GM19023 (cell line): ENCODE data around the gene TMEM101.
"Not testable (repeated sequence)": the region's sequence is repeated elsewhere in the genome, so short reads cannot be mapped to it uniquely, and the experiment has no call there.

Experiments
- ATAC-seq: cut with Tn5 transposase; IDR thresholded peaks from one replicate; pipeline ENCODE4 v1.9.1; 2021; ENCODE audit warnings: mild to moderate bottlenecking, moderate library complexity; ENCODE audit not compliant: unreplicated experiment

TMEM101 gene

DNA sequence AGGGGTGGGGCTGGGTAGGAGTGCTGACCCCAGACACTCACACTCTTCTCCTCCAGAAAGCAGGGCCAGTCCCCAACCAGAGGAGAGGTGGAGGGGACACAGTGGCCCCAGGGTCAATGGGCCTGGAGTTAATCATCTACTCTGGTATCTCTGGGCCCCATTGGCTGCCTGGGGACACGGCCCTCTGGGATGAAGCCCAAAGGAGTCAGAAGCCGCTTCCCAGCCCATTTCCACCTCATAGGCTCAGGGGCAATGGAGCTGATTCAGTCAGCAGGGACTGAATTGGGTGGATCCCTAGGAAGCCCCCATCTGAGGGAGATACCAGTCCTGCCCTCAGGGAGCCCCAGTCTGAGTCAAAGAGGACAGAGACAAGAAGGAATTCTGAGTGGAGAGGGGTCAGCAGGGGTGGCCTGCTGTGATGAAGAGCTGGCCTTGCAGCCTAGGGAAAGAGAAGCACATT lies 13.3 kb downstream of the TMEM101 start:
- no peak for ATAC-seq

DNA sequence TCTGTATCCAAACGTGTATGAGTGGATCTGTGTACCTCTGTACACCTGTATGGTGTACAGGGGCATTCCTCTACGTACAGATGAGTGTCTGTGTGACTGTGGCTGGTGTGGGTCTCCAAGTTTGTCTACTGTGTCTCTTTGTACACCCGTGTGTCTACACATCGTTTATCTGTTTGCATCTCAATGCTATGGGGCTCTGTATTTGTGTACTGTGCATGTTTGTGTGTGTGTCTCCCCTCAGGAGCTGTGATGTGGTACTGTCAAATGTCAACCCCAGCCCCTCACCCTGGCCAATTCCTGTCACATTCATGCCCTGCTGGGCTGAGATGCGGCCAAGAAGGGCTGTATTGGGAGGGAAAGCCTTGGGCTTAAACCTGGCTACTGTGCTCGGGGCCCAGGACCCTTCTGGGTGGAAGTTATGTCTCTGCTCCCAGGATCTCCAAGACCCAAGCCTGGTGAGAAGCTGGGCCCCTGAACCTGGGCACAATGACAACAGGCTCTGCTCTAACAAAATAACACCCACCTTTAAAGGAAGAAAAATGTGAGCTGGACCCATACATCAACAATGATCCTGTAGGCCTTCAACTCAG lies 13.8 kb downstream of the TMEM101 start:
- no peak for ATAC-seq

DNA sequence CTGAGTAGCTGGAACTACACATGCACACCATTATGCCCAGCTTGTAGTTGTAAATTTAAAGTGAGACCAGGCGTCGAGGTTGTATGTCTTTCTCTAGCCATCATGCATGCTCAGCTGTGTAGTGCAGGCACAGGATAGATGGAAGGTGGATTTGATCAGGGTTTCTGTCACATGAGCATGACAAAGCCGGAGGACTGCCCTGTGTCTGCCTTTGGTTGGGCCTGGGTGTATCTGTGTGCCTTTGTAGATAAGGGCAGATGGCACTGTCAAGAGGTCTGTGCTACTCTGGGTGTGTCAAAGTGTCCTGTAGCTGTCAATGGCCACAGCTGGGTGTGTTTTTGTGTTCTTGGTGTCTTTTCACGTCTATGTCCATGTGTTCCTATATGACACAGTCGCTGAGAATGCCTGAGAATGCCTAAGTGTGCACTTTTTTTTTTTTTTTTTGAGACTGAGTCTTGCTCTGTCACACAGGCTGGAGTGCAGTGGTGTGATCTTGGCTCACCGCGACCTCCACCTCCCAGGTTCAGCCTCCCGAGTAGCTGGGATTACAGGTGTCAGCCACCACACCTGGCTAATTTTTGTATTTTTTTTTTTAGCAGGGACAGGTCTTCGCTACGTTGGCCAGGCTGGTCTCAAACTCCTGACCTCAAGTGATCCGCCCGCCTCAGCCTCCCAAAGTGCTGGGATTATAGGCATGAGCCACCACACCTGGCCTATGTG lies 14.5 kb downstream of the TMEM101 start:
- no peak for ATAC-seq

DNA sequence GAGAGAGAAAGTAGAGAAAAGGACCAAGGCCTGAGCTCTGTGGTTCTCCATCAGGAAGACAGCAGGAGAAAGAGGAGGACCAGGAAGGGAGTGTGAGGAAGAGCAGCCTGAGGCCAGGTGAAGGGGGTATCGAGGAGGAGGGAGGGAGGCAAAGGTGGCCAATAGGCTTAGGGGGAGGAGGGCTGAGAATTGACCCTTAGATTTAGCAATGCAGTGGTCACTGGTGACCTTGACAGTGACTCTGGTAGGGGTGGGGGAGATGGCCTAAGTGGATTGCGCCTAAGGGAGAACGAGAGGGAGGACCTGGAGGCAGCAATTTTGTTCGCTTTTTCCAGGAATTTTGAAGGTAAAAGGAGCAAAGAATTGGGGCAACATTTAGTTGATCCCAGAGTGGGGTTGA lies 15.7 kb downstream of the TMEM101 start:
- ATAC-seq = no peak

DNA sequence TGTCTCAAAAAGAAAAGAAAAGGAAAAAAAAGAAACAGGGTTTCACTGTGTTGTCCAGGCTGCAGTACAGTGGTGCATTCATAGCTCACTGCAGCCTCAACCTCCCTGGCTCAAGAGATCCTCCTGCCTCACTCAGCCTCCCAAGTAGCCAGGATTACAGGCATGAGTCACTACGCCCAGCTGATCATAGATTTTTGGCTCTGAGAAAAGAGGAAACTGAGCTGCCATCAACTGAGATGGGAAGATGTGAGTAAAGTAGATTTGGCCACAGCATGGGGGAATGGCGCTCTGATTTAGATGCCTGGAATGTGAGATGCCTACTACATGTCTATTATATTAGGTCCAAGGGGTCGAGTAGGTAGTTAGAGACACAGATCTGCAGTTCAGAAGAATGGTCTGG lies 16.2 kb downstream of the TMEM101 start:
- no peak for ATAC-seq

DNA sequence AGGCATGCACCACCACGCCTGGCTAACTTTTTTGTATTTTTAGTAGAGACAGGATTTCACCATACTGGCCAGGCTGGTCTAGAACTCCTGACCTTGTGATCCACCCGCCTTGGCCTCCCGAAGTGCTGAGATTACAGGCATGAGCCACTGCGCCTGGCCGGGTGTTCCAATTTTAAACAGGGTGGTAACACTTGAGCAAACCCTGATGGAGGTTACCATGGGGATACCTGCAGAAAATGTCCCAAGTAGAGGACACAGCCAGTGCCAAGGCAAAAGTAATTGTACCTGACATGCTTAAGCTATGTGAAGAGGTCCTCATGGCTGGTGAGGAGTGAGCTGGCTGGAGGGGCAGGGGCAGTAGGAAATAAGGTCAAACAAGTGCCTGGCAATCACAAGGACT lies 17.6 kb downstream of the TMEM101 start:
- not testable (repeated sequence) for ATAC-seq

DNA sequence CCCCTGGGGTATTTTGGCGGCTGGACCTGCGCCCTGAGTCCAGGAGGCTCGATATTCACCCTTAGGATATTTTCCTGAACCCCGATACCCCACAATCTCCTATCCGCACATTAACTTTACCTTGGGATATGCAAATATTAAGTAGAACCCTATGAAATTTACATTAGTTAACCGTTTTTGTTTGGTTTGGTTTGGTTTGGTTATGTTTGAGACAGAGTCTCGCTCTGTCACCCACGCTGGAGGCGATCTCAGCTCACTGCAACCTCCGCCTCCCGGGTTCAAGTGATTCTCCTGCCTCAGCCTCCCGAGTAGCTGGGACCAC lies 19.7 kb downstream of the TMEM101 start:
- ATAC-seq = no peak

DNA sequence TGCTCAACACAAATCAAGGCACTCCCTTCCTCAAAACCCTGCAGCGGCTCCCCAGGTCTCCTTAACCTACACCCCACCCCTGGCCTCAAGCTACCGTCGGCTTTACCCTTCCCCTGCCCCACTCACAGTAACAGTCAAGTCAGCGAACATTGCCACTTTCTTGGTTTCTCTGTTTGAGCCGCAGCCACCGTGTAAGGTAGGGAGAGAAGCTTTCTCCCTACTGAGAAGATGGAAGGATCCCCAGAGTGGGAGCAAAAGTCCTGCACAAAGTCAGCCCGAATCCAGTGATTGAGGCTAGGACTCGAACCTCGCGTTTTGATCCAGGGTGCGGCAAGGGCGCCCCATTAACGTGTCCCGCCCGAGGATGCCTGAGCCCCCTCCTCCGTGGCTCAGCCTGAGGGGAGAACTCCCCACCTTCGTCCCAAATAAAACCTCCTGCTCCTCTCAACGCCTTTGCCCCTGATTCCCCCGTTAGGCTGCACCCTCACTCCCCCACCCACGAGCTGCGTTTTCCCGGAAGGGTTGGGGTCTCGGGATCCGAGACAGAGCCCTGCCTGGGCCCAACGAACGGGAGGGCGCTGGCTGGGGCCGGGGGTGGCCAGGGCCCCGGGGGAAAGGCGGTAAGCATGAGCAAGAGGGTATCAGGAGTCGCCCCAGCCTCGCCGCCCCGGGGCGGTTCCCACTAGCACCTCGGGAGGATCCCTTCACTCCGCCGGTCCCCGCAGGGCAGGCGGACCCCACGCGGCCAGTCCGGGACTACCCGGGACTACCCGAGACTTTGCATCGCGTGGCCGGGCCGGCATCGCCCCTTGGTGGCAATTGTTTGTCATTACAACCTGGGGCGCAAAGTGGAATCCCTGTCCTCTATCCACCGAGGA lies 20.3 kb downstream of the TMEM101 start:
- no peak for ATAC-seq

DNA sequence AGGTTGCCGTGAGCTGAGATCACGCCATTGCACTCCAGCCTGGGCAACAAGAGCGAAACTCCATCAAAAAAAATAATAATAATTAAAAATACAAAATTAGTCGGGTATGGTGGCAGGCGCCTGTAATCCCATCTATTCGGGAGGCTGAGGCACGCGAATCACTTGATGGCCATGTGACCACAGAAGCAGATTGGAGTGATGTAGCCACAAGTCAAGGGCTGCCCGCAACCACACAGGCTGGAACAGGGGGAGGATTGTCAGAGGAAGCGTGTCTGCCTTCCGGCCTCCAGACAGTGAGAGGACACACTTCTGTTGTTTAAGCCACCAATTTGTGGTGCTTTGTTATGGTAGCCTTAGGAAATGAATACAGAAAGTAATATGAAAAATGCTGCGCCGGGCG lies 22.1 kb downstream of the TMEM101 start:
- no peak for ATAC-seq

DNA sequence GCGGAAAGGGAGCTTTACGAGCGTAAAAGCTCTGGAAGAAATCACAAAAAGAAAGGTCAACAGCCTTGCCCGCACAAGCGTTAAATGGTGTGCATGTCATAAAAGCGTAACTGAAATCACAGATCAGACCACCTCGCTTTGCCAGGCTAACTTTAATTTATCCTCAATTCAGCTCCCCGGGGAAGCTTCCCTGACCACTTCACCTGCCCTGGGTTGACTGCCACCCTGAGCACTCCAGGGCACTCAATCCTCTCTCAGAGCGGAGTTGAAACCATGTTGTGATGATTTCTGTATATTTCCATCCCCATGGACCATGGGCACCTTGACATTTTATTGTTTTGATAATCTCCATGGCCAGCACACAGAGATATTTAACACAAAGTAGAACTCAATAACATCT lies 26.5 kb downstream of the TMEM101 start:
- ATAC-seq = no peak

DNA sequence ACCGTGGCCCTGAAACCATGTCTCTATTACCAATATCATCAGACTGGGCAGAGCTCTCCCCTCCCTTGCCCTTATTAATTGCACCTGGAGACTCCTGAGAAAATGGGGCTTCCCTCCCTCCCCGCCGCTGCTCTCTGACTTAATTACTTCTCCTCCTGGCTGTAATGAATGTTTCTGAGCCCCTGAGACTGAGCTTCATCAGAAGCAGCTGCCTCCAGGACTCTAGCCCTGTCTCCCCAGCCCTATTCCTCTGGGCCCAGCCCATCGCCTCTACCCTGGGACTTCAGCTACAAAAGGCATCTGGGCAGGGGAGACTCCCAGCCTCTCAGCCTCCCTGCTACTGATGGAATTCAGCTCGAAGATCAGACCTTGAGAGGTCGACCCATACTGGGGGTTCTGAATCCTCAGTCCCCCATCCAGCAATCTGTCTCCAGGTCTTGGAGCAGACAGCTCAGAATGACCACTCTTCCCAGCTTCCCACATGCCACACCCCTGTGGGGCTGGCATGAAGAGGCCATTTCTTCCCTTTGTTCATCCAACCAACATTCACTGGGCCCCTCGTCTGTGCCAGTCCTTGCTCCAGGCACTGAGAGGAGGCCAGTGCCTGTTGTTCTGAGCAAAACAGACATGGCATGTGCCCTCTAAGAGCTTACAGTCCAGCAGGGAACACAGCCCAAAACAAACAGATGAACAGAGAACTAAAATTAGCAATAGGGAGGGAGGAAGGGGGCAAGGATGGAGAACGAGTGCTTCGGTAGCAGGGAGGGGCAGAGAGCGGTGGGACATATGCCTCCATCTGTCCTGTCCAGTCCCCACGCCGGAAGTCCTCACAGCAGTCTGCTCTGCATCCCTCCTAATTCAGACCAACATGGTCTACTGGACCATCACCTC lies 27.4 kb downstream of the TMEM101 start:
- ATAC-seq = no peak

DNA sequence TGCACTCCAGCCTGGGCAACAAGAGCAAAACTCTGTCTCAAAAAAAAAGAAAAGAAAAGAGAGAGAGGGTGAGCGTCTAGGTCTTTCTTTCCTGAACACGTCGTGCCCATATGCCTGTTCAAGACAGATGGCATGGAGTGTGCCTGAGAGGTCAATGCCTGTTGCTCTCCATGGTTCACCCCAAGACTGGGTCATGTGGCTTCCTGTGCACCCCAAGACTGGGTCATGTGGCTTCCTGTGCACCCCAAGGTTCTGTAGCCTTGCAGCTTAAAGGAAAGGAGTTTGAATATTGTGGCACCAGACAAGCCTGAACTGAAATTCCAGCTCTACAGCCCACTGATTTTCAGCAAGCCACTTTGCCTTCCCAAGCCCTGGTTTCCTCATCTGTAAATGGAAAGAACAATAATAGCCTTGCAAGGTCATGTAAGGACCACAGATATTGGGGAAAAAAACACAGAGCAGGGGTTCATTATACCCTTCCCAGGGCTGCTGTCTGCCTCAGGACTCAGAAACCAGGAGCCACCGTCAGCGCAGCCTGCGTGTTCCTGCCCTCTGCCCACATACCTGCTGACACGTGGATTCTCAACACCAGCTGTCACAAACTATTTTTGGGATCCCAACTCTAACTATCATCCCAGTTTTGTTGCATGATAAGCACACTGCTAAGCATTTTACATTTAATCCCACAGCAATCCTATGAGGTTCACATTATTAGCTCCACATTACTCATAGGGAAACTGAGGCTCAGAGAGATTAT lies 28.4 kb downstream of the TMEM101 start:
- no peak for ATAC-seq

DNA sequence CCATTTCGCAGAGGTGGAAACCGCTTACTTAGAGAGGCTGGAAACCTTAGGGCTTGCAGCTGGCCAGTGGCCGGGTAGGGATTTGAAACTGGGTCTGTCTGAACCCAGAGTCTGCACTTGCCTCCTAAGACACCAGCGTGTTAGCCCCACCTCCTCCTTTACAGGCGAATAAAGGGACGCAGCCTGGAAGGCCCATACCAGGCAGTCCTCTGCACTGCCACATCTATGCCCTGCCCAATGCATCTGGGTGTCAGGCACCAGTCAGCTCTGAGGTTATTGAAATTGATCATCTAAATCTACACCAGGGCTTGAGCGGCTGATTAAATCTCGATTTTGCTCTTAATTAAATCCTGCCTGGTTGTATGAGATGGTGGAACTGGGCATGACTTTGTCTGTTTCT lies 30.2 kb downstream of the TMEM101 start:
- ATAC-seq = no peak

DNA sequence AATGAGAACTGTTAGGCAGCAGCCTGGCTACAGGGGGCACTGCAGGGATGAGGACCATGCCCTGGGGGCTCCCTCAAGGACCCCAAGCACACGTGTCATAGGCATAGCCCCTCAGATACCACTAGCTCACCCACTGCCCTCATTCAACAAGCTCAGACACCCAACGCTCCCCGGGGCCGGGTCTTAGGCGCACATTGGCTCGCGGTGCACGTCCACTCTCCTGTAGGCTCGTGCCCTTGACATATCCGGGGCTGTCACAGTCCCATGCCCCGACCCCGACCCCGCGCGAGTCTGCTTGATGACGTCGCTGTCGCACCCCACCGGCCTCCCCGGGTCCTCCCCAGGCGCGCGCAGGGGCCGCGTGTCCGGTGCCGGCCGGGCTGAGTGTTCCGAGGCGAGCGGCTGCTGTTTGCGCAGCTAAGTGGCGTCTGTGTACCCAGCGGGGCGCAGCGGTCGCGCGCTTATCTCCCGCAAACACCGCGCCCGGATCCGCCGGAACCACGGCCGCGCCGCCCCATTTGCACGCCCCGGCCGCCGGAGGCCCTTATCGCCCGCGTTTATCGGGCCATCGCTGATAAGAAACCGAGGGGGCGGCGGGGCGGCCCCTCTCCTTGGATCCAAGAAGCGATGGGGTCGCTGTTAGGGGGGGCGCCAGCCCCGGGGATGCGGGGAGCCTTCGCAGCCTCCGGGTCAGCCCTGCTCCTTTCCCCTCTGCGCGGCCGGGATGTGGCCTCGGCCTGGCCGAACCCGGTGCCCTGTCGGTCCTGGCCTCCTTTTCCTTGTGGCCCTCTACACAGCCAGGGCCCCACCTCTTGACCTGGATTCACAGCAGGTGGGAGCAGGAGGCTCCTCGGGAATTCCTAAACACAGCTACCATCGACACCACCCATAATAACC lies 31.0 kb downstream of the TMEM101 start:
- no peak for ATAC-seq

DNA sequence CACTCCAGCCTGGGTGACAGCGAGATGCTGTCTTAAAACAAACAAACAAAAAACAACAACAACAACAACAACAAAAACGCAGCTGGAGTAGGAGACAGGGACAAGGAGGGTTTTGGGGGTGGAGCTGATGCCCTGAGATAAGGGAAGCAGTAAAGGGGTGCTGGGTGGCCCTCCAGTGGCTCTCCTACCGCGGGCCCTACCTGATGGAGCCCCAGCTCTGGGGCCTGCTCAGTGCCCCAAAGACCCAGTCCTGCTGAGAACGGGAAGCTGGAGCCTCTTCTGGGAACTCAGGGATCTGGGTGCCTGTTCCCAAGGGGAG lies 31.6 kb downstream of the TMEM101 start:
- no peak for ATAC-seq

DNA sequence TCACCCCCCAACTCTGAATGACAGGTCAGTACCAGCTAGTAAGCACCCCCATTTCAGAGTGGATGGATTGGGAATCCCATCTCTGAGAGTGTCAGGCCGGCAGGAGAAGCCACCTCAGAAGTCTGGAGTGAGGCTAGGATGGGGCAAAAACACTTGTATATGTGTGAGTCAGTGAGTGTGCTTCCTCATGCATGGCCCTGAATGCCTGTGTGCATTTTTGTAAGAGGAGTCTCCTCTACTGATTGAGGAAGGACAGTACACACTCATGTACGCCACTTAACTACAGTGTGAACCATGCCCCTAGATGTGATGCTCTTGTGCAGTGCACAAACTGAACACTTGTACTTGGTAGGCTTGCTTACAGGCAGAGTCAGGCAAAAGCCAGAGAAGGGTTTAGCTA lies 32.6 kb downstream of the TMEM101 start:
- no peak for ATAC-seq

DNA sequence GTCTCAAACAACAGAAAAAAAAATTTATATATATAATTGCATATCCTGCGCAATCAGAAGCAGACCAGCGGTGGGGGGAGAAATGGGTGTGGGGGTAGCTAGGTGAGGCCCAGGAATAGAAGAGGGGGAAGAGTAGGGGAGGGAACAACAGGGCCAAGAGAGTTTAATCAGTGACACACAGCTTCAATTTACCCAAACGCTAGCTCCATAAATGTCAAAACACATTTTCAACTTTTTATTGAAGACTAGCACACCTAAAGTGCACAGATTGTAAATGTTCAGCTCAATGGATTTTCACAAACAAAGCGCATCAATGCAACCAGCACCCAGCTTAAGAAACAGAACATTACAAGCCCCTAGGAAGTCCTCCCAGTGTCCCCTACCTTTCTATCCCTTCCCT lies 35.1 kb downstream of the TMEM101 start:
- ATAC-seq = no peak

DNA sequence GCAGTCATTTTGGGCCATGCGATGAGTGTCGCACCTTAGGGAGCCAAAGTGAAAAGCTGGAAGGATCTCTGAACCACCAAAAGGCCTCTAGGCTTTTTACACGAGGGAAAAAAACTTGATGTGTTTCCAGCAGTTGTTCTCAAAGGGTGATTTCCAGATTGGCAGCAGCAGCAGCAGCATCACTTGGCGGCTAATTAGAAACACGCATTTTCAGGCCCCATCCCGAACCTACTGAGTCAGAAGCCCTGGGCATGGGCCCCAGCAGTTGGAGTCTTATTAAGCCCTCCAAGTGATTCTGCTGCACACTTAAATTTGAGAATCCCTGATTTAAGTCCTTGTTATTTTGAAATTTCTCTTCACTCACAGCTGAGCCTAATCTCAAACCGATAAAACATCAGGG lies 35.8 kb downstream of the TMEM101 start:
- ATAC-seq = no peak

DNA sequence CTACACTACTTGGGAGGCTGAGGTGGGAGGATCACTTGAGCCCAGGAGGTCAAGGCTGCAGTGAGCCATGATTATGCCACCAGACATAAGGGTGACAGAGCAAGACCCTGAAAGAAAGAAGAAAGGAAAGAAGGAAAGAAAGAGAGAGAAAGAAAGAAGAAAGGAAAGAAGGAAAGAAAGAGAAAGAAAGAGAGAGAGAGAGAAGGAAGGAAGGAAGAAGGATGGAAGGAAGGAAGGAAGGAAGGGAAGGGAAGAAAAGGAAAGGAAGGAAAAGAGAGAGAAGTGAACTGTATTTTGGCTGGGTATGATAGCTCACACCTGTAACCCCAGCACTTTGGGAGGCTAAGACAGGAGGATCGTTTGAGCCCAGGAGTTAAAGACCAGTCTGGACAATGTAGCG lies 36.7 kb downstream of the TMEM101 start:
- no peak for ATAC-seq
